OCI-LY7 (cell line): Measurements from ENCODE around the gene PPIL1.

Experiments used
- EZH2phosphoT487 ChIP-seq: fragments of 200-600 bp; sonication (generic); IDR thresholded peaks from 2 replicates; pipeline ENCODE4 v1.6.1; 2018; ENCODE audit warnings: low read depth, borderline replicate concordance, mild to moderate bottlenecking, mixed run types, antibody characterized with exemption, low read length, moderate library complexity, mixed read lengths
- TF ChIP-seq, protein P1 (sequence below): fragments of 200-600 bp; sonication (generic); conservative IDR thresholded peaks from 2 replicates; pipeline ENCODE4 v1.5.1; 2014; ENCODE audit warnings: mild to moderate bottlenecking, antibody characterized with exemption, low read length, moderate library complexity, mixed read lengths

- TF ChIP-seq, protein P1, sequence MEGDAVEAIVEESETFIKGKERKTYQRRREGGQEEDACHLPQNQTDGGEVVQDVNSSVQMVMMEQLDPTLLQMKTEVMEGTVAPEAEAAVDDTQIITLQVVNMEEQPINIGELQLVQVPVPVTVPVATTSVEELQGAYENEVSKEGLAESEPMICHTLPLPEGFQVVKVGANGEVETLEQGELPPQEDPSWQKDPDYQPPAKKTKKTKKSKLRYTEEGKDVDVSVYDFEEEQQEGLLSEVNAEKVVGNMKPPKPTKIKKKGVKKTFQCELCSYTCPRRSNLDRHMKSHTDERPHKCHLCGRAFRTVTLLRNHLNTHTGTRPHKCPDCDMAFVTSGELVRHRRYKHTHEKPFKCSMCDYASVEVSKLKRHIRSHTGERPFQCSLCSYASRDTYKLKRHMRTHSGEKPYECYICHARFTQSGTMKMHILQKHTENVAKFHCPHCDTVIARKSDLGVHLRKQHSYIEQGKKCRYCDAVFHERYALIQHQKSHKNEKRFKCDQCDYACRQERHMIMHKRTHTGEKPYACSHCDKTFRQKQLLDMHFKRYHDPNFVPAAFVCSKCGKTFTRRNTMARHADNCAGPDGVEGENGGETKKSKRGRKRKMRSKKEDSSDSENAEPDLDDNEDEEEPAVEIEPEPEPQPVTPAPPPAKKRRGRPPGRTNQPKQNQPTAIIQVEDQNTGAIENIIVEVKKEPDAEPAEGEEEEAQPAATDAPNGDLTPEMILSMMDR: no peak
- no peak for TF ChIP-seq EZH2phosphoT487
These were observed 69.4 kb downstream of the PPIL1 start for GRCh38 chr6:36805096-36805797.
